Panc1 (cell line): ENCODE data around the gene ANKRA2. TPM values are rescaled to one million over a fixed set of nuclear protein-coding genes. Genes with fewer than 3 reads are reported as not detected.

Experiments used
- ATAC-seq: fragments of 200-7000 bp; cut with Tn5 transposase; 2 replicates; pipeline ENCODE4 v1.9.1; 2020; ENCODE audit warnings: mild to moderate bottlenecking, moderate library complexity
- BruUV-seq: library from RNA; stranded (reverse); fragments of 400-500 nt; replicated peaks from 2 replicates; lab custom pipeline; 2021; lab: Mats Ljungman, UMichigan
- CTCF ChIA-PET: fragments of 300-600 bp; sonication (Branson Sonifier 250); formaldehyde crosslinking; loops from one replicate; lab custom pipeline; 2022; ENCODE audit warnings: antibody characterized with exemption; lab: Charles Lee
- POLR2A ChIA-PET: fragments of 300-600 bp; sonication (Branson Sonifier 250); formaldehyde crosslinking; loops from one replicate; lab custom pipeline; 2022; ENCODE audit warnings: antibody characterized with exemption; lab: Charles Lee
- DNase-seq: peaks from one replicate; pipeline ENCODE4 v3.0.0-alpha.2; 2010; ENCODE audit warnings: low read depth, low spot score
- H3K27ac ChIP-seq: 2 replicates; pipeline ENCODE4 v1.5.1; 2011; ENCODE audit warnings: mild to moderate bottlenecking, low read length, inconsistent platforms
- H3K27me3 ChIP-seq: fragments of 200-500 bp; sonication (Bioruptor generic); 2 replicates; pipeline ENCODE4 v1.6.0; 2014; ENCODE audit warnings: low read length, inconsistent platforms; ENCODE audit not compliant: control insufficient read depth, insufficient read depth
- H3K36me3 ChIP-seq: fragments of 200-500 bp; sonication (Bioruptor generic); 2 replicates; pipeline ENCODE4 v1.5.1; 2014; ENCODE audit warnings: inconsistent platforms, mild to moderate bottlenecking, low read length, moderate library complexity; ENCODE audit not compliant: control insufficient read depth, insufficient read depth
- H3K4me1 ChIP-seq: 2 replicates; pipeline ENCODE4 v1.5.1; 2011; ENCODE audit warnings: inconsistent platforms, mild to moderate bottlenecking, low read length, moderate library complexity; ENCODE audit not compliant: control insufficient read depth, insufficient read depth
- H3K4me3 ChIP-seq, 2 experiments: 2 replicates each; pipeline ENCODE4 v1.5.1; 2011 to 2012; ENCODE audit warnings: low read depth in 2 of 2, low read length in 2 of 2, mild to moderate bottlenecking in 2 of 2, inconsistent platforms in 1 of 2, moderate library complexity in 1 of 2
- H3K9me3 ChIP-seq: fragments of 200-500 bp; sonication (Bioruptor generic); 2 replicates; pipeline ENCODE4 v1.5.1; 2014; ENCODE audit warnings: low read depth, mild to moderate bottlenecking, inconsistent platforms, low read length, moderate library complexity; ENCODE audit not compliant: control insufficient read depth, insufficient read depth
- POLR2AphosphoS5 ChIP-seq: IDR thresholded peaks from 2 replicates; pipeline ENCODE4 v1.6.1; 2012; ENCODE audit warnings: mild to moderate bottlenecking, low read depth, low read length, moderate library complexity
- SIN3A ChIP-seq: IDR thresholded peaks from 2 replicates; pipeline ENCODE4 v1.6.1; 2012; ENCODE audit warnings: low read depth, mild to moderate bottlenecking, low read length, moderate library complexity, borderline replicate concordance; ENCODE audit not compliant: insufficient read depth
- TCF7L2 ChIP-seq: IDR thresholded peaks from 2 replicates; pipeline ENCODE4 v1.6.1; 2011; ENCODE audit warnings: mild to moderate bottlenecking, low read depth, low read length, inconsistent platforms
- in situ Hi-C: cut with HindIII; loops from 2 replicates; pipeline ENCODE4 v1.10.0; 2016; ENCODE audit warnings: low sequenced_read_pairs, low pct_unique_long_range_greater_than_20kb
- intact Hi-C: fragments of 100-400 bp; cut with micrococcal nuclease; formaldehyde crosslinking; loops from one replicate; pipeline ENCODE4 v1.10.0; 2022; ENCODE audit not compliant: unreplicated experiment
- total RNA-seq: library from RNA; stranded (reverse); gene quantifications from one replicate; pipeline ENCODE4 v1.2.1, GENCODE V29; 2021; ENCODE audit not compliant: unreplicated experiment
- TF ChIP-seq, protein P1 (sequence below): fragments of 450-650 bp; IDR thresholded peaks from 2 replicates; pipeline ENCODE4 v1.5.1; 2017; ENCODE audit warnings: mild to moderate bottlenecking
- TF ChIP-seq, protein P2 (sequence below), 2 experiments: IDR thresholded peaks; 2 replicates each; pipeline ENCODE4 v1.6.1; 2011 to 2012; ENCODE audit warnings: low read depth in 2 of 2, control low read depth in 1 of 2, low read length in 1 of 2, mild to moderate bottlenecking in 1 of 2, moderate library complexity in 1 of 2; ENCODE audit not compliant: insufficient read depth in 1 of 2

The ANKRA2 gene
- total RNA-seq, 1 experiment from 2014 or later: 6.7 TPM

DNA sequence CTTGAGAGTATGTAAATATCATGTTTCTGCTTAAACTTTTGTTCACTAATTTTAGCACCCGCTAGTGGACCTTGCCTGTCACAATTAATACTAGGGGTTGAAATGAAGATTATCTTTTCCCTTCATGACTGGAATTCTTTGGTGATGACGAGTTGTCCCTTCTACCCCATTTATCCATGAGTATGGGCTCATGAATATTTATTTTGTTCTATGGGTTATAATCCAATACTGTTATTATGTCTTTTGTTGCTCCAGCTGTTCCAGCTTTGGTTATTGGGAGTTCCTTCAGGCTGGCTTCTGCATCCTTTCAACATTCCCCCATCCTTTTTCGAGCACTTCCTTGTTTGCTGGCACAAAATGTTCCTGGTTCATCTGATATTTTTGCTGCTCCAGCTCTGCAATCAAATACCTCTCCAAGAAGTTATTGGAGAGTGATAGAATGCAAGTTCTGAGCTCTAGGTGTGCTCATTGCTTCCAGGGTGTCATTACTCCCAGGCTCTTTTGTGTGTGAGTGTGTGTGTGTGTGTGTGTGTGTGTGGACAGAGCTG, 40.8 kb upstream of the ANKRA2 start:
- no peaks in the 10 kb centered on the region for H3K36me3 ChIP-seq
- peaks cover 17% of the 10 kb centered on the region for H3K4me1 ChIP-seq
- ATAC-seq: peak; percentile 30; the same call in 1 of the 2 replicates
- no peak for TF ChIP-seq SIN3A
- TF ChIP-seq, protein P1, sequence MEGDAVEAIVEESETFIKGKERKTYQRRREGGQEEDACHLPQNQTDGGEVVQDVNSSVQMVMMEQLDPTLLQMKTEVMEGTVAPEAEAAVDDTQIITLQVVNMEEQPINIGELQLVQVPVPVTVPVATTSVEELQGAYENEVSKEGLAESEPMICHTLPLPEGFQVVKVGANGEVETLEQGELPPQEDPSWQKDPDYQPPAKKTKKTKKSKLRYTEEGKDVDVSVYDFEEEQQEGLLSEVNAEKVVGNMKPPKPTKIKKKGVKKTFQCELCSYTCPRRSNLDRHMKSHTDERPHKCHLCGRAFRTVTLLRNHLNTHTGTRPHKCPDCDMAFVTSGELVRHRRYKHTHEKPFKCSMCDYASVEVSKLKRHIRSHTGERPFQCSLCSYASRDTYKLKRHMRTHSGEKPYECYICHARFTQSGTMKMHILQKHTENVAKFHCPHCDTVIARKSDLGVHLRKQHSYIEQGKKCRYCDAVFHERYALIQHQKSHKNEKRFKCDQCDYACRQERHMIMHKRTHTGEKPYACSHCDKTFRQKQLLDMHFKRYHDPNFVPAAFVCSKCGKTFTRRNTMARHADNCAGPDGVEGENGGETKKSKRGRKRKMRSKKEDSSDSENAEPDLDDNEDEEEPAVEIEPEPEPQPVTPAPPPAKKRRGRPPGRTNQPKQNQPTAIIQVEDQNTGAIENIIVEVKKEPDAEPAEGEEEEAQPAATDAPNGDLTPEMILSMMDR: peak; percentile 17; the same call in 1 of the 2 replicates
- H3K27me3 ChIP-seq: no peaks in the 10 kb centered on the region
- POLR2A ChIA-PET: no interaction called here
- no TSS peak for BruUV-seq
- CTCF ChIA-PET: no interaction called here
- H3K4me3 ChIP-seq: no peak overlapping the region
- DNase-seq: no peak
- in situ Hi-C loops: no loop called here
- intact Hi-C loops: no loop called here
- H3K9me3 ChIP-seq: peaks cover 6% of the 10 kb centered on the region; the same call in 1 of the 2 replicates
- H3K27ac ChIP-seq: no peak overlapping the region

DNA sequence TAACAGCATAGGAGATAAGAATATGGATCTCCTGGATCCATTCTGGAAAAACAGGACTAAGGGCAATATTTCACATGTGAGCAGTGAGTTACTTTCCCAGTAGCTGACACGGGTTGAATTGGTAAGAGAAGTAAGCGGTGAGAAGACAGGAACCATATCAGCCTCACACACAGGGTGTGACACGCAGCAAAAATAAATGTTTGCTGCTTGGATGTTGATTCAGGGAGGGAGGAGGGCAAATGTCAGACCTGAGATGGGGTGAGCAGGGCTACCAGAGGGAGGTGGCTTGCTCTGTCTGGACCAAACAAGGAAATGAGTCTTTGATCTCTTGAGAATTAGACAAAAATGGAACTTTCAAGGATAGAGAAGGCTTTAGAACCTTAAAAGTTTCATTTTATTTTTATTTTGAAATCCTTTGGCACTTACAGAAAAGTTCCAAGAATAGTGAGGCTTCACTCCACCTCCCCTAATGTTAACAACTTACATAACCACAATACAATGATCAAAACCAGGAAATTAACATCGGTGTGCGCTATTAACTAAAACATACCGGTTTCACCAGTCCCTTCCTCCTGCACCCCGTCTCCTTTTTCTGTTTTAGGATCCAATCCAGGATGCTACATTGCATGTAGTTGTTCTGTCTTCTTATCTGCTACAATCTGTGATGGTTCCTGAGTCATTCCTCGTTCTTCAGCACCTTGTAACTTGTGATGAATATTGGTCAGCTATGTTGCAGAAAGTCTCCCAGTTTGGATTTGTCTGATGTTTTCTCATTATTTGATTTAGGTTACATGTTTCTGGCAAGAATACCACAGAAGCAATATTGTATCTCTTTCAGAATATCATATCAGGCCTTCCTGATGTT, 40.0 kb upstream of the ANKRA2 start:
- ChIA-PET CTCF (no interaction called here), POLR2A (interaction anchor here (0.5 kb wide), 1 partner anchor 189 kb away, joined by 4 read pairs; no protein-coding TSS in a partner anchor)
- Histone ChIP-seq H3K4me3 (no peak overlapping the region), H3K27ac (peak overlapping the region; percentile 20; the same call in 1 of the 2 replicates), H3K9me3 (peaks cover 8% of the 10 kb centered on the region; the same call in 1 of the 2 replicates), H3K27me3 (no peaks in the 10 kb centered on the region), H3K36me3 (no peaks in the 10 kb centered on the region), H3K4me1 (peaks cover 17% of the 10 kb centered on the region)
- BruUV-seq: no TSS peak
- intact Hi-C loops (no loop called here), in situ Hi-C loops (no loop called here)
- DNase-seq: no peak
- TF ChIP-seq, protein P2, sequence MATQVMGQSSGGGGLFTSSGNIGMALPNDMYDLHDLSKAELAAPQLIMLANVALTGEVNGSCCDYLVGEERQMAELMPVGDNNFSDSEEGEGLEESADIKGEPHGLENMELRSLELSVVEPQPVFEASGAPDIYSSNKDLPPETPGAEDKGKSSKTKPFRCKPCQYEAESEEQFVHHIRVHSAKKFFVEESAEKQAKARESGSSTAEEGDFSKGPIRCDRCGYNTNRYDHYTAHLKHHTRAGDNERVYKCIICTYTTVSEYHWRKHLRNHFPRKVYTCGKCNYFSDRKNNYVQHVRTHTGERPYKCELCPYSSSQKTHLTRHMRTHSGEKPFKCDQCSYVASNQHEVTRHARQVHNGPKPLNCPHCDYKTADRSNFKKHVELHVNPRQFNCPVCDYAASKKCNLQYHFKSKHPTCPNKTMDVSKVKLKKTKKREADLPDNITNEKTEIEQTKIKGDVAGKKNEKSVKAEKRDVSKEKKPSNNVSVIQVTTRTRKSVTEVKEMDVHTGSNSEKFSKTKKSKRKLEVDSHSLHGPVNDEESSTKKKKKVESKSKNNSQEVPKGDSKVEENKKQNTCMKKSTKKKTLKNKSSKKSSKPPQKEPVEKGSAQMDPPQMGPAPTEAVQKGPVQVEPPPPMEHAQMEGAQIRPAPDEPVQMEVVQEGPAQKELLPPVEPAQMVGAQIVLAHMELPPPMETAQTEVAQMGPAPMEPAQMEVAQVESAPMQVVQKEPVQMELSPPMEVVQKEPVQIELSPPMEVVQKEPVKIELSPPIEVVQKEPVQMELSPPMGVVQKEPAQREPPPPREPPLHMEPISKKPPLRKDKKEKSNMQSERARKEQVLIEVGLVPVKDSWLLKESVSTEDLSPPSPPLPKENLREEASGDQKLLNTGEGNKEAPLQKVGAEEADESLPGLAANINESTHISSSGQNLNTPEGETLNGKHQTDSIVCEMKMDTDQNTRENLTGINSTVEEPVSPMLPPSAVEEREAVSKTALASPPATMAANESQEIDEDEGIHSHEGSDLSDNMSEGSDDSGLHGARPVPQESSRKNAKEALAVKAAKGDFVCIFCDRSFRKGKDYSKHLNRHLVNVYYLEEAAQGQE (IDR thresholded peaks at IDR 0.05; ENCODE audit: insufficient read depth in 1 of 2, low read depth in 2 of 2, low read length in 1 of 2): no peak
- TF ChIP-seq, protein P1: no peak
- TF ChIP-seq SIN3A (no peak), POLR2AphosphoS5 (no peak), TCF7L2 (no peak)
- peak; percentile 90 for ATAC-seq
